ENCODE measurements around the gene JADE1. TPM values are rescaled to one million over a fixed set of nuclear protein-coding genes. Genes with fewer than 3 reads are reported as not detected.

JADE1 gene
- polyA plus RNA-seq, 1 of the 3 experiments (the other 2 are of a cell fraction) = 9.1 TPM

GRCh38 chr4:128915544-128915943, 106.0 kb downstream of the JADE1 start:
- Histone ChIP-seq H3K4me1 (ENCODE audit: control insufficient read depth in 1 of 2, insufficient read depth in 2 of 2, low read depth in 1 of 2, low read length in 1 of 2) (no peaks in the 10 kb centered on the region), H3K9me2 (no peaks in the 10 kb centered on the region), H3F3A (replicated peaks; ENCODE audit: insufficient read depth) (no peaks in the 10 kb centered on the region), H2AFZ (ENCODE audit: low read depth) (no peak overlapping the region), H3K9ac (no peak overlapping the region), H4K20me1 (ENCODE audit: insufficient read depth) (no peaks in the 10 kb centered on the region), H3K4me3 (ENCODE audit: low read depth in 2 of 2, low read length in 1 of 2) (no peak overlapping the region), H3K9me3 (no peaks in the 10 kb centered on the region), H3K79me2 (ENCODE audit: insufficient read depth) (no peaks in the 10 kb centered on the region), H3K27me3 (ENCODE audit: insufficient read depth) (no peaks in the 10 kb centered on the region), H3K4me2 (no peak overlapping the region), H3K36me3 (replicated peaks in 1 of 2; ENCODE audit: control insufficient read depth in 1 of 2, insufficient read depth in 2 of 2, low read length in 1 of 2) (peaks cover 0 to 3% of the 10 kb centered on the region in 2 experiments), H3K27ac (ENCODE audit: low read depth in 2 of 2, low read length in 1 of 2) (no peak overlapping the region)
- no peak for TF ChIP-seq POLR2AphosphoS5 (IDR thresholded peaks at IDR 0.05; ENCODE audit: low read depth, low read length)
- no peak for TF ChIP-seq SIN3A (IDR thresholded peaks at IDR 0.05; ENCODE audit: borderline replicate concordance, low read depth, low read length)
- no peak for TF ChIP-seq FOXM1 (IDR thresholded peaks at IDR 0.05; ENCODE audit: low read depth)
- no peak for TF ChIP-seq RAD21 (IDR thresholded peaks at IDR 0.05; ENCODE audit: low read length)
- no peak for TF ChIP-seq PBX3 (IDR thresholded peaks at IDR 0.05)
- TF ChIP-seq GABPA (IDR thresholded peaks at IDR 0.05; ENCODE audit: low read depth) = no peak
- no peak for TF ChIP-seq MXI1 (IDR thresholded peaks at IDR 0.05; ENCODE audit: low read depth, low read length)
- TF ChIP-seq FOXJ3 (CRISPR knock-in tag; IDR thresholded peaks at IDR 0.05) = no peak
- TF ChIP-seq NFIC (IDR thresholded peaks at IDR 0.05; ENCODE audit: borderline replicate concordance) = no peak
- TF ChIP-seq SMC3 (IDR thresholded peaks at IDR 0.05; ENCODE audit: low read depth, low read length) = no peak
- TF ChIP-seq TCF12 (IDR thresholded peaks at IDR 0.05) = no peak
- TF ChIP-seq YY1 (IDR thresholded peaks at IDR 0.05; ENCODE audit: low read depth) = no peak
- DNase-seq = no peak
- ChIA-PET POLR2A (no interaction called here), CTCF (interaction anchor here (1.5 kb wide), 1 partner anchor 52 kb away, joined by 5 read pairs; no protein-coding TSS in a partner anchor)

- Histone ChIP-seq H3K9ac (no peak overlapping the region), H3K4me3 (ENCODE audit: low read depth in 2 of 2, low read length in 1 of 2) (no peak overlapping the region), H3K79me2 (ENCODE audit: insufficient read depth) (no peaks in the 10 kb centered on the region), H3F3A (replicated peaks; ENCODE audit: insufficient read depth) (peaks cover 4% of the 10 kb centered on the region), H3K4me1 (ENCODE audit: control insufficient read depth in 1 of 2, insufficient read depth in 2 of 2, low read depth in 1 of 2, low read length in 1 of 2) (no peaks in the 10 kb centered on the region), H3K36me3 (replicated peaks in 1 of 2; ENCODE audit: control insufficient read depth in 1 of 2, insufficient read depth in 2 of 2, low read length in 1 of 2) (peaks cover 0 to 3% of the 10 kb centered on the region in 2 experiments), H3K27ac (ENCODE audit: low read depth in 2 of 2, low read length in 1 of 2) (no peak overlapping the region), H3K4me2 (no peak overlapping the region), H3K9me2 (no peaks in the 10 kb centered on the region), H2AFZ (ENCODE audit: low read depth) (no peak overlapping the region), H3K9me3 (no peaks in the 10 kb centered on the region), H4K20me1 (ENCODE audit: insufficient read depth) (no peaks in the 10 kb centered on the region), H3K27me3 (ENCODE audit: insufficient read depth) (no peaks in the 10 kb centered on the region)
- TF ChIP-seq RAD21 (IDR thresholded peaks at IDR 0.05; ENCODE audit: low read length) = no peak
- no peak for TF ChIP-seq CHD2 (IDR thresholded peaks at IDR 0.05; ENCODE audit: low read length, partially characterized antibody)
- TF ChIP-seq ZBTB33 (IDR thresholded peaks at IDR 0.05; ENCODE audit: borderline replicate concordance, low read depth) = no peak
- ChIA-PET POLR2A (no interaction called here), CTCF (no interaction called here)
- no peak for DNase-seq
- WGBS (ENCODE audit: low lambda C conversion rate) = 88% methylated on average over 6 of the region's 6 CpGs
These were observed 107.3 kb downstream of the JADE1 start for GRCh38 chr4:128916832-128917231.

All from SK-N-SH (cell line).